ENCODE results near the gene IL18RAP.
A peak's percentile ranks its signal among the peaks of the same experiment; 100 is the strongest.

IL18RAP gene

GRCh38 chr2:102460467-102460866 is 37.5 kb downstream of the IL18RAP start:
- DNase-seq (ENCODE audit: low read depth) = no peak

GRCh38 chr2:102461188-102461587 is 38.2 kb downstream of the IL18RAP start:
- no peak for DNase-seq (ENCODE audit: low read depth)

- no peak for DNase-seq (ENCODE audit: low read depth)
Observed at GRCh38 chr2:102463160-102463559, 40.2 kb downstream of the IL18RAP start.

- DNase-seq (ENCODE audit: low read depth) = no peak
Observed at GRCh38 chr2:102470168-102470567, 47.2 kb downstream of the IL18RAP start.

- peak; percentile 39 for DNase-seq (ENCODE audit: low read depth)
Observed at GRCh38 chr2:102473020-102473419, 50.1 kb downstream of the IL18RAP start, which contains the start of gene SLC9A4. Gene SLC9A4, plus strand, starts transcription at chr2:102473226. Its CDS starts 534 bp downstream, at chr2:102473760.

- DNase-seq (ENCODE audit: low read depth) = no peak
Observed at GRCh38 chr2:102473631-102474030, 50.7 kb downstream of the IL18RAP start.

- no peak for DNase-seq (ENCODE audit: low read depth)
Observed at GRCh38 chr2:102474785-102475184, 51.8 kb downstream of the IL18RAP start.

GRCh38 chr2:102478686-102479470 is 55.9 kb downstream of the IL18RAP start:
- DNase-seq (ENCODE audit: low read depth) = no peak

GRCh38 chr2:102480285-102481195 is 57.6 kb downstream of the IL18RAP start:
- DNase-seq (ENCODE audit: low read depth) = no peak

GRCh38 chr2:102481931-102482330 is 59.0 kb downstream of the IL18RAP start:
- no peak for DNase-seq (ENCODE audit: low read depth)

- no peak for DNase-seq (ENCODE audit: low read depth)
Observed at GRCh38 chr2:102483086-102483485, 60.1 kb downstream of the IL18RAP start.

GRCh38 chr2:102484310-102485061 is 61.5 kb downstream of the IL18RAP start:
- no peak for DNase-seq (ENCODE audit: low read depth)

GRCh38 chr2:102485147-102485785 is 62.3 kb downstream of the IL18RAP start:
- DNase-seq (ENCODE audit: low read depth) = no peak

- no peak for DNase-seq (ENCODE audit: low read depth)
Observed at GRCh38 chr2:102486941-102487702, 64.2 kb downstream of the IL18RAP start.

GRCh38 chr2:102487761-102488462 is 65.0 kb downstream of the IL18RAP start:
- no peak for DNase-seq (ENCODE audit: low read depth)

GRCh38 chr2:102489646-102490045 is 66.7 kb downstream of the IL18RAP start:
- no peak for DNase-seq (ENCODE audit: low read depth)

- DNase-seq (ENCODE audit: low read depth) = no peak
Observed at GRCh38 chr2:102492006-102492405, 69.0 kb downstream of the IL18RAP start.

GRCh38 chr2:102494570-102494969 is 71.6 kb downstream of the IL18RAP start:
- no peak for DNase-seq (ENCODE audit: low read depth)

GRCh38 chr2:102498414-102498813 is 75.5 kb downstream of the IL18RAP start:
- no peak for DNase-seq (ENCODE audit: low read depth)

GRCh38 chr2:102499558-102499957 is 76.6 kb downstream of the IL18RAP start:
- DNase-seq (ENCODE audit: low read depth) = no peak
